Ishikawa (cell line): Measurements from ENCODE around the gene ARHGAP22.

Source experiments
- CEBPB ChIP-seq: IDR thresholded peaks from 2 replicates; pipeline ENCODE4 v1.6.1; 2012
- CREB1 ChIP-seq: IDR thresholded peaks from 2 replicates; pipeline ENCODE4 v1.6.1; 2012; ENCODE audit warnings: low read depth
- EGR1 ChIP-seq: IDR thresholded peaks from 2 replicates; pipeline ENCODE4 v1.6.1; 2012
- EP300 ChIP-seq: IDR thresholded peaks from 2 replicates; pipeline ENCODE4 v1.6.1; 2012; ENCODE audit warnings: borderline replicate concordance
- FOXM1 ChIP-seq: IDR thresholded peaks from 2 replicates; pipeline ENCODE4 v1.6.1; 2012; ENCODE audit warnings: low read depth, borderline replicate concordance
- MAX ChIP-seq: IDR thresholded peaks from 2 replicates; pipeline ENCODE4 v1.6.1; 2012
- NFIC ChIP-seq: IDR thresholded peaks from 2 replicates; pipeline ENCODE4 v1.6.1; 2012
- RAD21 ChIP-seq: IDR thresholded peaks from 2 replicates; pipeline ENCODE4 v1.6.1; 2012; ENCODE audit warnings: low read depth
- TAF1 ChIP-seq: IDR thresholded peaks from 2 replicates; pipeline ENCODE4 v1.6.1; 2012; ENCODE audit warnings: low read depth, mild to moderate bottlenecking
- TCF12 ChIP-seq: IDR thresholded peaks from 2 replicates; pipeline ENCODE4 v1.6.1; 2012; ENCODE audit warnings: low read depth
- TEAD4 ChIP-seq: IDR thresholded peaks from 2 replicates; pipeline ENCODE4 v1.6.1; 2012
- USF1 ChIP-seq: IDR thresholded peaks from 2 replicates; pipeline ENCODE4 v1.6.1; 2012
- YY1 ChIP-seq: IDR thresholded peaks from 2 replicates; pipeline ENCODE4 v1.6.1; 2012; ENCODE audit warnings: low read depth
- ZBTB7A ChIP-seq: IDR thresholded peaks from 2 replicates; pipeline ENCODE4 v1.6.1; 2012; ENCODE audit warnings: low read depth
- TF ChIP-seq, protein P1 (sequence below): IDR thresholded peaks from 2 replicates; pipeline ENCODE4 v1.6.1; 2012; ENCODE audit warnings: low read depth, mild to moderate bottlenecking

Gene ARHGAP22

DNA sequence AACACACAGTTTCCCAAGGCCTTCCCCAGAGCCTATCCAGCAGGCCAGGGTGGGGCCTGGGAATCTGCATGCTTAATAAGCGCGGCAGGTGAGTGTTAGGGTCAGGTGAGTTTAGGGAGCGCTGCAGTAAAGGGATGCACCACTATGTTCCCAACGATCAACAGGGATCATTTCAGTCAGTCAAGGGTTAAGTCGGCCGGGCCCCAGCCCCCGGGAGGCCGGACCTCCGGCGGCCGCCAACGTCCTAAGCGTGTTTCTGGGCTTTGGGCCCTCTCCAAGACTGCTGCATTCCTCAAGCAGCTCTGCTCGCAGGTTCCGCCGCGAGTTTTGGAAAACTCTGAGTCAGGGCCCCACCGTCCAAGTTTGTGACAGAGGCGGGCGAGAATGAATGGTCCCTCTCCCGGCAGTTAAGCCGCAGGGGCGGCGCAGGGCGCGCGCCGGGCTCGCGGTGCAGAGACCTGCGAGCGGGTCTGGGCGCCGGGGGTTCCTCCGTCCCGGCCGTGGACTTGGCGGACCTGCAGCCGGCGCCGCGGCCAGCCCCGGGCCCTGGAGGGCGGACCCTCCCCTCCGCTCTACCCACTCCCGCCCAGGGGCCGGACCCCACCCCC, 81.6 kb downstream of the ARHGAP22 start:
- TF ChIP-seq TEAD4 (no peak), CEBPB (no peak), TCF12 (peak; percentile 32; the same call in 1 of the 2 replicates), TAF1 (no peak), MAX (0 out of 2 replicates have a peak, but pooled peaks have one; percentile 17), YY1 (no peak), USF1 (no peak), FOXM1 (no peak), RAD21 (peak; percentile 1; the same call in 1 of the 2 replicates), EGR1 (no peak), NFIC (peak; percentile 76), CREB1 (no peak), EP300 (peak; percentile 49; the same call in 1 of the 2 replicates), ZBTB7A (peak; percentile 68; the same call in 1 of the 2 replicates)
- TF ChIP-seq, protein P1, sequence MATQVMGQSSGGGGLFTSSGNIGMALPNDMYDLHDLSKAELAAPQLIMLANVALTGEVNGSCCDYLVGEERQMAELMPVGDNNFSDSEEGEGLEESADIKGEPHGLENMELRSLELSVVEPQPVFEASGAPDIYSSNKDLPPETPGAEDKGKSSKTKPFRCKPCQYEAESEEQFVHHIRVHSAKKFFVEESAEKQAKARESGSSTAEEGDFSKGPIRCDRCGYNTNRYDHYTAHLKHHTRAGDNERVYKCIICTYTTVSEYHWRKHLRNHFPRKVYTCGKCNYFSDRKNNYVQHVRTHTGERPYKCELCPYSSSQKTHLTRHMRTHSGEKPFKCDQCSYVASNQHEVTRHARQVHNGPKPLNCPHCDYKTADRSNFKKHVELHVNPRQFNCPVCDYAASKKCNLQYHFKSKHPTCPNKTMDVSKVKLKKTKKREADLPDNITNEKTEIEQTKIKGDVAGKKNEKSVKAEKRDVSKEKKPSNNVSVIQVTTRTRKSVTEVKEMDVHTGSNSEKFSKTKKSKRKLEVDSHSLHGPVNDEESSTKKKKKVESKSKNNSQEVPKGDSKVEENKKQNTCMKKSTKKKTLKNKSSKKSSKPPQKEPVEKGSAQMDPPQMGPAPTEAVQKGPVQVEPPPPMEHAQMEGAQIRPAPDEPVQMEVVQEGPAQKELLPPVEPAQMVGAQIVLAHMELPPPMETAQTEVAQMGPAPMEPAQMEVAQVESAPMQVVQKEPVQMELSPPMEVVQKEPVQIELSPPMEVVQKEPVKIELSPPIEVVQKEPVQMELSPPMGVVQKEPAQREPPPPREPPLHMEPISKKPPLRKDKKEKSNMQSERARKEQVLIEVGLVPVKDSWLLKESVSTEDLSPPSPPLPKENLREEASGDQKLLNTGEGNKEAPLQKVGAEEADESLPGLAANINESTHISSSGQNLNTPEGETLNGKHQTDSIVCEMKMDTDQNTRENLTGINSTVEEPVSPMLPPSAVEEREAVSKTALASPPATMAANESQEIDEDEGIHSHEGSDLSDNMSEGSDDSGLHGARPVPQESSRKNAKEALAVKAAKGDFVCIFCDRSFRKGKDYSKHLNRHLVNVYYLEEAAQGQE = no peak

GRCh38 chr10:48522011-48522765, 82.7 kb downstream of the ARHGAP22 start:
- TF ChIP-seq EGR1 (no peak), USF1 (no peak), TCF12 (no peak), TAF1 (no peak), CREB1 (no peak)

- TF ChIP-seq TAF1 (no peak), YY1 (no peak), FOXM1 (no peak), MAX (no peak), NFIC (no peak), ZBTB7A (no peak), CEBPB (no peak)
- TF ChIP-seq, protein P1 = no peak
Observed at GRCh38 chr10:48520594-48520993, 84.3 kb downstream of the ARHGAP22 start.

GRCh38 chr10:48520184-48520506, 84.7 kb downstream of the ARHGAP22 start:
- TF ChIP-seq TEAD4 (no peak), EGR1 (no peak), MAX (no peak), EP300 (no peak), NFIC (no peak), USF1 (no peak), FOXM1 (no peak), TAF1 (no peak), CEBPB (no peak)

- TF ChIP-seq EGR1 = no peak
- no peak for TF ChIP-seq RAD21
Observed at GRCh38 chr10:48519481-48520183, 85.2 kb downstream of the ARHGAP22 start.
